ENCODE data around the gene RHCG. TPM values are rescaled to one million over a fixed set of nuclear protein-coding genes. Genes with fewer than 3 reads are reported as not detected.
A peak's percentile ranks its signal among the peaks of the same experiment; 100 is the strongest.

The RHCG gene
- total RNA-seq, 1 experiment from 2014 or later = not detected

DNA sequence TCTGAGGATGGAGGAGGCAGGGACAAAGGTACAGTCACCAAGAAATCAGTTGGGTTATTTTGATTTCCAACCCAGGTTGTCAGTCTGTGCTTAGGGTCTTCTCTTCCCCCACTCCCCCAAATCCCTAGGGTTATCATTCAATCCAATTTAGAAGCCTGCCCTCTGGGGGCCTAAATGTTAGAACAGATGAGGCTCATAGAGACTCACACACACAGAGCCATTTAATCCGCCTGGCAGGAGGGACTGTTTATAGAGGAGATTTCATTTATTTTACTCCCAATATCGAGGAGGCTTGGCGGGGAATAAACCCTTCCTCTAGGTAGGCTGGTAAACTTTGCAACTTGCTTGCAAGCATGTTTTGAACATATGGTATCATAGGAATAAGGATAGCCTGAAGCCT is 52.8 kb downstream of the RHCG start:
- DNase-seq = no peak
- H3K27me3 ChIP-seq = no peaks in the 10 kb centered on the region
- H3K9me3 ChIP-seq = no peaks in the 10 kb centered on the region

DNA sequence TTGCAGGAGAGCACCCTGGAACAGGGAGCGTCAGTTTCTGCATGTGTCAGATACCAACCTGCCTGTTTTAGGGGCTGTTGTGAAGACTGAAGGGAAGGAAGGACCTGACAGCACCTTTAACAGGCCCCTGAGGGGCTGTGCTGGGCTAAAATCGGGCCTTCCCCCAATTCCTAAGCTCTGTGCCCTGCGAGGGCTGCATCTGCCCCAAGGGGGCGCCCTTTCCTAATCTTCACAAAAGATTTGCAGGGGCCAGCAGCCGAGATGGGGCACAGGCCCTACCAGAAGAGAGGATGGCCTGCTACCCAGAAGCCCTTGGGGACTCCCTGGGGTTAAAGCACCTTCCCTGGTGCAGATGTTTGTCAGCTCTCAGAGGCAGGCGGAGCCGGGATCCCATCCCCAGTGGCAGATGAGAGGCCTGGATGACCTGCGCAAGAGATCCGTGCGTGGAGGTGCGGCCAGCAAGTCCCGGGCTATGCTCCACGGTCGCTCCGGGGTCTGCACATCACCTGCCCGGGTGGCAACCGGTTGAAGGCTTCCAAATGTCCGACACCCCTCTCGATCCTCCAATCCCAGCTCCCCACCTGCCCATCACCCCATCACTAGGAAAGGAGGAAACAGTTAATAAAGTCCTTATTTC is 53.6 kb downstream of the RHCG start:
- no peaks in the 10 kb centered on the region for H3K27me3 ChIP-seq
- H3K4me3 ChIP-seq = no peak overlapping the region
- H3K36me3 ChIP-seq = no peaks in the 10 kb centered on the region
- no peaks in the 10 kb centered on the region for H3K9me3 ChIP-seq
- DNase-seq = peak; percentile 48

More for the DNA sequence above, 52.8 kb downstream of the RHCG start:
- Histone ChIP-seq H3K36me3 (no peaks in the 10 kb centered on the region), H3K4me3 (no peak overlapping the region)

DNA sequence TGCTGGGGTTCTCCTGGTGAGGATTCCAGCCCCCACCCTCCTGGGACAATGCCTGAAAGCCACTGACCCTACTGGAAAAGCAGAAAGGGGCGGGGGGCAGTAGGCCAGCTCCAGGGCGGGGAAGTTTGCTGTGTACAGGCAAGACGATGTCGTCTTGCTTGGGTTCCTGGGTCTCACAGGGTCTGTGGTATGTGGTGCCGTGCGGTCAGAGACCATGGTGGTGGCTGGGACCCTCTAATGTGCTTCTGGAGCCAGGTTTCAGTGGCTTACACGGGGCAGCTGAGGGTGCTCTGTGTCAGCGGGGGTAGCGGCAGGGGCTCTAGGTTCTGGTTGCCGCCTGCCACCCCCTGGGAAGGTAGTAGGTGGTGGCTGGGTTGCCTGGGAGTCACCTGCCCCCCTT is 54.2 kb downstream of the RHCG start:
- no peaks in the 10 kb centered on the region for H3K36me3 ChIP-seq
- H3K4me3 ChIP-seq = no peak overlapping the region
- DNase-seq = no peak
- H3K27me3 ChIP-seq = no peaks in the 10 kb centered on the region
- no peaks in the 10 kb centered on the region for H3K9me3 ChIP-seq

DNA sequence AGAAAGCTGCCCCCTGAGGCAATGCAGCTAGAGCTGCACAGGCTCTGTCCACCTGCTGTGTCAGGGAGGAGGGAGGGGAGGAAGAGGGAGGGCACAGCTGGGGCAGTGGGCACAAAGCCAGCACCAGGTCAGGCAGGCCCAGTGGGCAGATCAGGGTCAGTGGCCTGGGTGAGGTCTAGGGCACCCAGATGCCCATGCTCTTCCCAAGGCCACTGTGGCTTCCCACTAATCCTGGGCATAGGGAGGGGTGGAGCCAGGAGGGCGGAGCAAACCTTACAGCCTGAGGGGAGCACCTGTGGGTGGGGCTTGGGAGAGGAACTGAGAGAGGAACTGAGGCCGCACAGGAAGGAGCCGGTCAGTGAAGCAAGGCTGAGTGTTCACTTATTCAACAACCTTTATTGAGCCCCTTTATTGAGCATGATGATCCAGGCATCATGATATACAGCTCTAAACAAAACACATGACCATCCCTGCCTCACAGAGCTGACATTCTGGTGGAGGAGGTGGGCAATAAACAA is 55.0 kb downstream of the RHCG start:
- H3K27me3 ChIP-seq = no peaks in the 10 kb centered on the region
- no peaks in the 10 kb centered on the region for H3K36me3 ChIP-seq
- no peak for DNase-seq

DNA sequence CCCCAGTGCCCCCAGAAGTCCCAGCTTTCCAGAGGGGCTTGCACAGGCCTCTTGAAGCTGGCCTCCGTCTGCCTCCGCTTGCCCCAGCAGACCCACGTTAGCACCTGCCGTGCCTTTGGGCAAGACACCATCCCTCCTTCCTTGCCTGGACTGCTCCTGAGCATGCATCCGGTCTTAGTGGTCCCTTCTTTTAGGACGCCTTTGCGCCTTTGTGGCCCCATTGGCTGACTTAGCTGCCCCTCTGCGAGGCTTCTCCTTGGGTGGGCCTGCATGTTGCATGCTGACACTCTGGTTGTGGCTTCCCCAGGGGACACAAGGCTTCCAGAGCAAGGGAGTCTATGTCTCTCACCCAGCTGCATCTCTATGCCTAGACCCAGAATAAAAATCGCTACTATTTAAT is 56.6 kb downstream of the RHCG start:
- Histone ChIP-seq H3K27me3 (no peaks in the 10 kb centered on the region), H3K4me3 (no peak overlapping the region), H3K36me3 (no peaks in the 10 kb centered on the region), H3K9me3 (no peaks in the 10 kb centered on the region)
- no peak for DNase-seq

More for the DNA sequence above, 55.0 kb downstream of the RHCG start:
- no peaks in the 10 kb centered on the region for H3K9me3 ChIP-seq
- H3K4me3 ChIP-seq = no peak overlapping the region

DNA sequence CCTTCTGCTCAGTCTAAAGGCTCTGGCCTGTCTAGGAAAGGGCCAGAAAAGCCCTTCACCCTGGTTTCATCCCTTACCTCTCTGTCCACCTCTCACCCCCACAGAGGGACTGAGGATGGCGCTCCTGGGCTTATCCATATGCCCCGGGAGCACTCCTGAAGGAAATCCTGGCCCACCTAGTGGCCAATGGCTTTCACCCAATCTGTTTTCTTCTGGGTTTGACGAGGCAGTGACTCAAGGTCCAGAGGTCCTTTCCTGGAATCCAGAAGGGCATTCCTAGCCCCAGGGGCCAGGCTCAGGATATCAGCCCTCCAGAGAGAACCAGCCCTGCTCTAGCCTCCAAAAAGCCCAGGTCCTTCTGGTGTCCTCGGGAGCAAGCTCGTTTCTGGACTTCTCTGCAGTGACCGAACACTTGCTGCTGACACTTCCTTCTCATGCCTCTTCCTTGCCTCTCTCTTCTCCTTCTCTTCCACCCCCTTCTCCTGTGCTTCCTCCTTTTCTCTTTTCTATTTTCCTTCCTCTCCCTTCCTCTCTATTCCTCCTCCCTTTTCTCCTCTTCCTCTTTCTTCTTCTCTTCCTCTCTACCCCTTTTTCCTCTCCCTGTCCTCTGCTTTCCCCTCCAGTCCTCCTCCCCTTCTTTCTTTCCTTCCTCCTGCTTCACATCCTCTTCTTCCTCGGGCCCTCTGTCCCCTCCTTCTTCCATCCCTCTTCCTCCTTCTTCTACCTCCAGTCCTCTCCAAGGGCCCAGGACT is 59.6 kb downstream of the RHCG start:
- DNase-seq = peak; percentile 12
- no peak overlapping the region for H3K4me3 ChIP-seq
- no peaks in the 10 kb centered on the region for H3K9me3 ChIP-seq
- H3K27me3 ChIP-seq = no peaks in the 10 kb centered on the region
- no peaks in the 10 kb centered on the region for H3K36me3 ChIP-seq

DNA sequence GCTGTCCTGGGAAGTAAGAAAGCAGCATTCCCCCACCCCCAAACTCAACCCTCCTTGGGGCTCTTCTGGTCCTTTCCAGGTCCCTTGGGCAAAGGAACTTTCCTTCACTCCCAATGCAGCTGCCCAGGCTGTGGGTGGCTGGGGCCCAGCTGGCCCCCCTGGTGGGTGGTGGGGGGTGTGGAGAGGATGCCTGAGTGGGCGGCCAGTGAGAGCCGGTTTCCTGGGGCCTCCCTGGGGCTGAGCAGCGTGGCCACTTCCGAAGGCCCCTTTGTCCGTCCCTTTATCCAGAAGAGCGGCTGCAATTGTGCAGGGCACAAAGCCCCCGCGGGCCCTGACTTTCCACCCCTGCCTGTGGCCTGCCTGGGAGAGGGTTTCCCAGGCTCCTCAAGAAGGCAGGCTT is 61.0 kb downstream of the RHCG start:
- DNase-seq = no peak
- no peaks in the 10 kb centered on the region for H3K27me3 ChIP-seq
- no peak overlapping the region for H3K4me3 ChIP-seq
- no peaks in the 10 kb centered on the region for H3K36me3 ChIP-seq
- H3K9me3 ChIP-seq = no peaks in the 10 kb centered on the region

DNA sequence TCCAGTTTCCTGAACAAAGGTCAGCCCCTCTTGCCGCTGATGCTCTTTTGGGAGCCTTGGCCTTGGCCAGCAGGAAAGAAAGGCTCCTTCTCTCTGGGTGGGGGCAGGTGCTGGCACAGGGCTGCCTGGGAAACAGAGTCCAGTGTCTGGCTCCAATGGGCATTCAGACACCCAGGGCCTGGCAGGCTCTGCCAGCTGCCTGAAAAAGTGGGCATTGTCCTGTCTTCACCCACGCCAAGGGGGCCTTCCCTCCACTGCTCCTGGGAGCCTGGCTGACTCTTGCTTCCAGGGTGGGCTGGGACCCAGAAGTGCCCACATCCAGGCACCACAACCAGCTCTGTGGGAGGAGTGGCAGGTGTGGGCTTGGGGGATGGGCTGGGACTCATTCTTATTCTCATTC is 62.7 kb downstream of the RHCG start:
- no peak for DNase-seq
- H3K9me3 ChIP-seq = no peaks in the 10 kb centered on the region
- H3K27me3 ChIP-seq = no peaks in the 10 kb centered on the region
- no peak overlapping the region for H3K4me3 ChIP-seq
- H3K36me3 ChIP-seq = no peaks in the 10 kb centered on the region

DNA sequence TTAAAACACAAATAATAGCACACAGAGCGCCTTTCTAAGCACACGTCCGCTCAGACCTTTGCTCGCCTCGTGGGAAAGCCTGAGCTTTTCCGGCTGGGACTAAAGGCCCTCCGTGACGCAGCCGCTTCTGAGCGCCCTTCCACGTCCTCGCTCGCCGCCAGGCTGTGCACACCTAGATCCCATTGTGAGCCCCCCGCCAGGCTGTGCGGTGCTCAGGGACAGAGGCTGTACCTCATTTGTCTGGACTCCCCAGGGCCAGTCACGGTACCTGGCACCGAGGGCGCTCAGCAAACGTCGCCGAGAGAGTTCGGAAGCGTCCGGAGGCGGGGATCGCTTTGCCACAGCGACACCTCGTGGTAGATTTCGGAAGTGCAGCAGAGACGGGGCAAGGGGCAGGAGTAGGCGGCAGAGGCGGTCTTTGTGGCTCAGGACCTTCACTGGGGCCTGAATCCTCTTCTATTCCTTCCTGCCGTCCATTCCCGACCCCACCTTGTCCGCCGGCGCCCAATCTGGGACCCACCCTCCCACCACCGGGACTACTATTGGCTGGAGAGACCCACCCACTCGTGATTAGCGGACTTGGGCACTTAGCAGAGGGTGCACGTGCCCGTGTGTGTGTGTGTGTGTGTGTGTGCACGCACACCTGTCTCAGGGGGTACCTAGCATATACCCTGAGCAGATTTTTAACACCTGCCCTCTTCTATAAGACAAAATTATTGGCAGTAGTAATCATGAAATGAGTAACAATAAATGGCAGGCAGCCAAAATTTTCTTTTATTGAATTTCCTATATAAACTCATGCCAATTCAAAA is 65.6 kb downstream of the RHCG start:
- no peaks in the 10 kb centered on the region for H3K36me3 ChIP-seq
- peak overlapping the region; percentile 20; the same call in 1 of the 2 replicates for H3K4me3 ChIP-seq
- no peaks in the 10 kb centered on the region for H3K9me3 ChIP-seq
- peak; percentile 71 for DNase-seq
- no peaks in the 10 kb centered on the region for H3K27me3 ChIP-seq

DNA sequence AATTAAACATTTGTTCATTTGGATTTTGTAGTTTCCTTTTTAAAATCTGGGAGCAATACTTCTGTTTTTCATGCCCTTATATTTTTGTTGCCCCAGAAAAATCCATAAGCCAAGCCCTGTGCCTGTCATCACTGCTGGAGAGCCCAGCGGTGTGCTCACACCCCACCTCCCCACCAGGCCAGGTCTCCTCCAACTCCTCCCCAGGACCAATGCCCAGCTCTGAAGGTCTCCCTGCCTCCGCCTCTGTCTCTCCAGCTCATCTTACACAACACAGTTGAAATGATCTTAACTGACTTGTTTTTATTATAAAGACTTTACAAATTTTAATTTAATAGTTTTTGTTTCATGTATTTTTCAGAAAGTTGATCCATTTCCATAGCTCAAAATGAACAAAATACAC is 66.4 kb downstream of the RHCG start:
- Histone ChIP-seq H3K27me3 (no peaks in the 10 kb centered on the region), H3K9me3 (no peaks in the 10 kb centered on the region), H3K36me3 (no peaks in the 10 kb centered on the region), H3K4me3 (no peak overlapping the region)
- DNase-seq = no peak

DNA sequence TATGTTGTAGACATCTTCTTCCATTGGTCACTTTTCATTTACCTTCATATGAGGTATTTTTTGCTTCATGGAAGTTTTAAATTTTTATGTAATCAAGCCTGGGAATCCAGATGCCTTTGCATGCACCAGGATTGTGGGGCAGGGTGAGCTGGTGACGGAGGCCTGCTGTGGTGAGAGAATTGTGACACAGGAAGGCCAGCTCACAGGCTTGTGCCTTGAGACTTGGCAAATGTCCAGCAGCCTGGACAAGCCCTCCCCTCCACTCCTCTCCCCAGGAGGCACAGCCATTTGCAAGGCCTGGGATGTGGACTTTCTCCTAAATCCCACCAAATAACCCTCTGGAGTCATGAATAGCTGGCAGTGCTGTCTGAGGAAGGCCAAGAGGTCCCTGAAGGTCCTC is 67.4 kb downstream of the RHCG start:
- DNase-seq = no peak
- no peaks in the 10 kb centered on the region for H3K9me3 ChIP-seq
- H3K36me3 ChIP-seq = no peaks in the 10 kb centered on the region
- H3K4me3 ChIP-seq = no peak overlapping the region
- H3K27me3 ChIP-seq = no peaks in the 10 kb centered on the region

DNA sequence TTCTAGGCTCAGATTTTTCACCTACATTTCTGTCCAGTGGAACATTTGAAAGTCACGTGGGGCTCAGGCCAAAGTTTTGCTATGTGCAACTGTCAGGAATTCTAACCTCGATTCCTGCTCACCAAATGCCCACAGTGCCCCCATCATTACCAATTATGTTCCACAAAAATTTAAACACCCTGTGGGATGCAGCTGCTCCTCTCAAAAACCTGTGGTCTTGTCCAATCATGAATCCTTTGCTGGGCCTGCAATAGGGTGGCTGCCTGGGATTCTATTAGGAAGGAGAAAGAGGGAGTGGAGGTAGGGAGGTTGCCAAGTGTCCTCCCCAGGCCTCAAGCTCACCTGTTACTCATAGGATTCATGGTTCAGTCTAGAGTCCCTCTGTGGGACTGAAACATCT is 68.1 kb downstream of the RHCG start:
- Histone ChIP-seq H3K4me3 (no peak overlapping the region), H3K9me3 (no peaks in the 10 kb centered on the region), H3K27me3 (no peaks in the 10 kb centered on the region), H3K36me3 (no peaks in the 10 kb centered on the region)
- DNase-seq = no peak

DNA sequence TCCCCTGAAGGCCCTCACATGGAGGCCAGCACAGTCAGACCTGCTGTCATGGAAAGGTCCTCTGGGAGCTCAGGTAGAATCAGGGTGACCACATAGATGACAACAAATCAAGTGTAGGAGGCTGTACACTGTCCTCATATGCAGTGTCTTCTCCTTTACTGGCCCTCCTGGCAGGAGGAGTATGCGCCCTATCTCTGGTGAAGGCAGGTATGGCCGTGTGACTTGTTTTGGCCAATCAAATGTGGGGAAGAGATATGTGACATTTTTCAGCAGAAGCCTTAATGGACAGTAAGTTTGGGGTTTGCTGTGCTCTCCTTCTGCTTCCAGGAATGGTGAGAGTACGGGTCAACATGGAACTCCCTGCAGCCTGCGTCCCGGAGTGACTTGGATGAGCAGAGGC is 69.9 kb downstream of the RHCG start:
- Histone ChIP-seq H3K9me3 (no peaks in the 10 kb centered on the region), H3K27me3 (no peaks in the 10 kb centered on the region), H3K36me3 (no peaks in the 10 kb centered on the region), H3K4me3 (no peak overlapping the region)
- DNase-seq = no peak

DNA sequence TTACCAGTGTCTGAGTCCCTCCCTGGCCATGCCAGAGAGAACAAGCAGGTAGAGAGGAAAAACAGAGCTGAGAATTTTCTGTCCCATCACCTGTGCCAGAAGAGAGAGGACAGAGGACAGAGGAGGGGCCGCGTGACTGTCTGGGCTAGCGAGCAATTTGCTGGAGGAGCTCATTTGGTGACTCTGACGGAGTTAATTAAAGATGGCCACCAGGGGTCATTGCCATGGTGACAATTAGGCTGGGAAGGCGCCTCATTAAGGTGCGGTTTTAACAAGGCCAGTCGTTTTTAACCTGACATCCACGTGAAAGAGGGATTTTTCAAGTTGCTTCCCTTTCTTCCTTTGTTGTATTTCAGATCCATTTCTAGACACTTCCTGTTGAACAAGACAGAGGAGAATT is 72.4 kb downstream of the RHCG start:
- H3K27me3 ChIP-seq = no peaks in the 10 kb centered on the region; the same call in 1 of the 2 replicates
- no peaks in the 10 kb centered on the region for H3K9me3 ChIP-seq
- H3K36me3 ChIP-seq = no peaks in the 10 kb centered on the region
- no peak overlapping the region for H3K4me3 ChIP-seq
- no peak for DNase-seq
